Epithelial cell of proximal tubule (primary cell): ENCODE results near the gene SLC5A11. TPM values are rescaled to one million over a fixed set of nuclear protein-coding genes. Genes with fewer than 3 reads are reported as not detected.
A peak's percentile ranks its signal among the peaks of the same experiment; 100 is the strongest.

Source experiments
- DNase-seq: peaks from one replicate; pipeline ENCODE4 v3.0.0-alpha.2; 2011; ENCODE audit warnings: low read depth
- H3K4me3 ChIP-seq: 2 replicates; pipeline ENCODE4 v1.5.1; 2011; ENCODE audit warnings: low read depth, mild to moderate bottlenecking, low read length
- CTCF ChIP-seq: conservative IDR thresholded peaks from 2 replicates; pipeline ENCODE4 v1.5.1; 2012; ENCODE audit warnings: low read depth, mild to moderate bottlenecking, low read length
- total RNA-seq: library from RNA; depleted of rRNA; stranded (reverse); fragments of >200 nt; gene quantifications from 2 replicates; pipeline ENCODE4 v1.2.3, GENCODE V29; 2015

The SLC5A11 gene
- total RNA-seq, 1 donor from 2014 or later, result not detected

- no peak overlapping the region for H3K4me3 ChIP-seq
- no peak for DNase-seq
- TF ChIP-seq CTCF, result no peak
These were observed 98.4 kb downstream of the SLC5A11 start for GRCh38 chr16:24944206-24944605.

DNA sequence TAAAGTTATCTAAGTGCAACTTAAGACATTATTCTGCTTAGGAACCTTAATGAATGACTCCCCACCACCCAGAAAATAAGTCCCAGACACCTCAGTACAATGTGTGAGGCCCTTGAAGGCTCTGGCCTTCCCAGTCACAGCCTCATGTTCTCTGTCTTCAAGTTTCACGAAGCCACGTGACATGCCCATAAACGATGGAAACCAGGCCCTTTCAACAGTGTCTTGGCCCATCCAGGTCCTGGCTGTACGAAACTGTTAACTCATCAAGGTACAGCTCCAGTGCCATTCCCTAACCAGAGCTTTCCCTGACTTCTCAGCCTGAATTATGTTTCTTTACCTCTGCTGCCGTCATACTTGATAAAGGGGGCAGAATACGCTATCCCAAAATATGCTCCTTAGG, 100.4 kb downstream of the SLC5A11 start:
- no peak for DNase-seq
- no peak for TF ChIP-seq CTCF
- H3K4me3 ChIP-seq, result no peak overlapping the region

DNA sequence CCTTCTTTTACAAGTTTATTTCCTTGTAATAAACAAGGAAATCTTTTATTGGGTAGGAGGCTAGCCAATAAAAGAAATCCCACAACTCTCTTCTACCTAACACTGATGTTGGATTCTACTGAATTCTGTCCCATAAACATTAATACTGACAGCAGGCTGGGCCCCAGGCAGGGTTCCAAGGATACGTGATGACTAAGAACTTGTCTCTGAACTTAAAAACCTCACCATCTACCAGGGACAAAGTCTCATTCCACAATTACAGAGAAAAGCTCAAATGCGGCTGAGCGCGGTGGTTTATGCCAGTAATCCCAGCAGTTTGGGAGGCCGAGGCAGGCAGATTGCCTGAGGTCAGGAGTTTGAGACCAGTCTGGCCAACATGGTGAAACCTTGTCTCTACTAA, 104.5 kb downstream of the SLC5A11 start:
- DNase-seq, result peak; percentile 20
- TF ChIP-seq CTCF, result no peak

GRCh38 chr16:24953306-24953705, 107.5 kb downstream of the SLC5A11 start:
- no peak for TF ChIP-seq CTCF
- no peak overlapping the region for H3K4me3 ChIP-seq
- no peak for DNase-seq

More for the DNA sequence above, 104.5 kb downstream of the SLC5A11 start:
- H3K4me3 ChIP-seq, result no peak overlapping the region

GRCh38 chr16:24953721-24954120, 108.0 kb downstream of the SLC5A11 start:
- DNase-seq, result no peak
- TF ChIP-seq CTCF, result no peak
- H3K4me3 ChIP-seq, result no peak overlapping the region

GRCh38 chr16:24954137-24954536, 108.4 kb downstream of the SLC5A11 start:
- DNase-seq, result no peak
- TF ChIP-seq CTCF, result no peak
- H3K4me3 ChIP-seq, result no peak overlapping the region

DNA sequence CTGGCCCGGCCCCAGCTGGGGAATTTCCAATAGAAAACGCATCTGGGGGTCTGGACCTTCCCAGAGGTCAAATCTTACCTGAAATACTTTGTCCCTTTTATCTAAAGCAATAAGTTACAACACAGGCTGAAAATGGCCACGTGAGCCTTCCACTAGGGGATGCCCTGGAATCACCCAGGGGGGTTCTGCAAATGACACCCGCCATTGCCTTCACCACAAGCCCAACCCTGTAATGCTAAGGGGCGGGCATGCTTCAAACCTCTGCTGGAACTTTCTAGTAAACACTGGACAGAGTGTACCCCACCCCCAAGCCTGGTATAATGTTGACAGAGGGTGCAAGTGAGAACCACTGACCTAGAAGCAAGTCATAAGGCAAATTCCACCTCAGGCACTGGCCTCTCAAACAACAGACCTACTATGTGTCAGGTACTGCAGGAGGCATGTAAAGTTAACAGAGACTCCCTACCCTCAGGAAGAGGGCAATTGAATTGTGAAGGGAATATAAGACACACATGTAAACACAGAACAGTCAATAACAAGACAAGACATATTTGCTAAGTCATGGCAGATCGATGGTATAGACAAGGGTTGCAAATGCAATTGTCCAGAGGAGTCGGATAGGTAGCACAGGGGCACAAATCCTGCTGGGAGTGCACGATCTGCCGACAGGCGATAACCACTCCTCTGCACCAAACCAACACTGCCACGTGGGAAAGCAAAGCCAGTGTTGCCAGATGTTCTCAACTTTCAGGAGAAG, 110.4 kb downstream of the SLC5A11 start:
- DNase-seq, result no peak
- H3K4me3 ChIP-seq, result no peak overlapping the region
- TF ChIP-seq CTCF, result no peak
